BLaER1 treated with 17β-estradiol and CSF1 and Interleukin-3, amounts not matched to agents 10 nM and 100 nM (cell line): ENCODE results near the gene SLC24A3.

Experiments used
- H3K27ac ChIP-seq, 11 experiments: shearing (Covaris generic); formaldehyde crosslinking; 2 replicates each; pipeline ENCODE4 v1.8.1; 2022
- H3K27me3 ChIP-seq, 11 experiments: shearing (Covaris generic); formaldehyde crosslinking; 2 replicates each; pipeline ENCODE4 v1.8.1; 2022
- H3K36me3 ChIP-seq, 11 experiments: shearing (Covaris generic); formaldehyde crosslinking; 2 replicates each; pipeline ENCODE4 v1.8.1; 2022
- H3K4me1 ChIP-seq, 10 experiments: shearing (Covaris generic); formaldehyde crosslinking; 2 replicates each; pipeline ENCODE4 v1.8.1; 2022
- H3K4me2 ChIP-seq, 11 experiments: shearing (Covaris generic); formaldehyde crosslinking; 2 replicates each; pipeline ENCODE4 v1.8.1; 2022
- H3K4me3 ChIP-seq, 10 experiments: shearing (Covaris generic); formaldehyde crosslinking; 2 replicates each; pipeline ENCODE4 v1.8.1; 2022
- H3K9ac ChIP-seq, 11 experiments: shearing (Covaris generic); formaldehyde crosslinking; 2 replicates each; pipeline ENCODE4 v1.8.1; 2022
- H3K9me3 ChIP-seq, 11 experiments: shearing (Covaris generic); formaldehyde crosslinking; replicated peaks in 1 of 11; 2 replicates each; pipeline ENCODE4 v1.8.1; 2022
- H4K20me1 ChIP-seq, 11 experiments: shearing (Covaris generic); formaldehyde crosslinking; 2 replicates each; pipeline ENCODE4 v1.8.1; 2022
- Cebpa-rat ChIP-seq, 11 experiments: shearing (Covaris generic); IDR thresholded peaks; 2 replicates each; pipeline ENCODE4 v1.8.1; 2022

SLC24A3 gene

GRCh38 chr20:19682249-19682648 is 469.8 kb downstream of the SLC24A3 start:
- Histone ChIP-seq H3K4me2 (no peak overlapping the region), H3K27me3 (no peaks in the 10 kb centered on the region; a peak in 1 of 22 replicates), H3K4me1 (peaks cover 0 to 12% (median 4%) of the 10 kb centered on the region in 10 experiments; a peak in 9 of 20 replicates), H3K9me3 (peaks cover 25 to 57% (median 45%) of the 10 kb centered on the region in 11 experiments), H3K9ac (no peak overlapping the region), H3K36me3 (no peaks in the 10 kb centered on the region), H3K4me3 (no peak overlapping the region), H4K20me1 (no peaks in the 10 kb centered on the region), H3K27ac (no peak overlapping the region)
- no peak for TF ChIP-seq Cebpa-rat (IDR thresholded peaks at IDR 0.05)

- H3K4me3 ChIP-seq, result no peak overlapping the region
- H3K9me3 ChIP-seq, result peaks cover 25 to 57% (median 45%) of the 10 kb centered on the region in 11 experiments
- H4K20me1 ChIP-seq, result no peaks in the 10 kb centered on the region
- H3K27me3 ChIP-seq, result no peaks in the 10 kb centered on the region; a peak in 1 of 22 replicates
- H3K36me3 ChIP-seq, result no peaks in the 10 kb centered on the region
- H3K27ac ChIP-seq, result no peak overlapping the region
- H3K9ac ChIP-seq, result no peak overlapping the region
- no peak for TF ChIP-seq Cebpa-rat (IDR thresholded peaks at IDR 0.05)
- no peak overlapping the region for H3K4me2 ChIP-seq
- peaks cover 0 to 14% (median 4%) of the 10 kb centered on the region in 10 experiments; a peak in 9 of 20 replicates for H3K4me1 ChIP-seq
Observed at GRCh38 chr20:19683188-19683587, 470.7 kb downstream of the SLC24A3 start.

- peaks cover 0 to 17% (median 4%) of the 10 kb centered on the region in 10 experiments; a peak in 9 of 20 replicates for H3K4me1 ChIP-seq
- H3K36me3 ChIP-seq, result no peaks in the 10 kb centered on the region
- no peak overlapping the region for H3K4me3 ChIP-seq
- H3K27me3 ChIP-seq, result no peaks in the 10 kb centered on the region; a peak in 1 of 22 replicates
- no peak for TF ChIP-seq Cebpa-rat (IDR thresholded peaks at IDR 0.05)
- peaks cover 25 to 52% (median 45%) of the 10 kb centered on the region in 11 experiments for H3K9me3 ChIP-seq
- H3K9ac ChIP-seq, result no peak overlapping the region
- no peaks in the 10 kb centered on the region for H4K20me1 ChIP-seq
- H3K4me2 ChIP-seq, result no peak overlapping the region
- H3K27ac ChIP-seq, result no peak overlapping the region
Observed at GRCh38 chr20:19683822-19684221, 471.4 kb downstream of the SLC24A3 start.

GRCh38 chr20:19688031-19688806 is 475.8 kb downstream of the SLC24A3 start:
- H3K9ac ChIP-seq, result no peak overlapping the region

DNA sequence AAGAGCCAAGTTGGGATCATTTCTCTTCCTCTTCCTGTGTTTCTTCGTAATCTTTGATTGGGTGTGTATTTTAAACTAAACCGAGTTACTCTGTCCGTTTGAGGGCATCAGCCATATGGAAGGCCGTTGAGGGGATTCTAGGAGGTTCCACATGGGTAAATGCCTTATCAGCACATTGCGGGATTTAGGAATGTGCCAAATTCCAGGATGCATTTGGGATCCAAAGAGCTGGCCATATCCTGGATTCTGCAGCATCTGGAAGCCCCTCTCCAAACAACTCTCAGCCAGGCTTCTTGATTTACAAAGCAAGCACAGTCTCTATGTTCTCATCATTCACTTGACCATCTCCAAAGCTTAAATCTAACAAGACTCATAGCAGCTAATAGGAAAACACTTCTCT is 478.0 kb downstream of the SLC24A3 start:
- H3K4me3 ChIP-seq, result no peak overlapping the region
- peaks cover 12 to 54% (median 31%) of the 10 kb centered on the region in 10 experiments for H3K4me1 ChIP-seq
- no peak overlapping the region for H3K27ac ChIP-seq
- H3K36me3 ChIP-seq, result no peaks in the 10 kb centered on the region
- no peak for TF ChIP-seq Cebpa-rat (IDR thresholded peaks at IDR 0.05)
- no peaks in the 10 kb centered on the region for H4K20me1 ChIP-seq
- no peaks in the 10 kb centered on the region; a peak in 1 of 22 replicates for H3K27me3 ChIP-seq
- H3K4me2 ChIP-seq, result peak overlapping the region in 4 of 11 experiments; percentile 3 to 35 (median 23); a peak in 6 of 22 replicates
- no peak overlapping the region for H3K9ac ChIP-seq
- peaks cover 8 to 19% (median 16%) of the 10 kb centered on the region in 11 experiments; a peak in 21 of 22 replicates for H3K9me3 ChIP-seq

More at GRCh38 chr20:19688031-19688806, 475.8 kb downstream of the SLC24A3 start:
- Histone ChIP-seq H3K4me1 (peaks cover 0 to 36% (median 12%) of the 10 kb centered on the region in 10 experiments; a peak in 10 of 20 replicates), H3K9me3 (peaks cover 18 to 34% (median 27%) of the 10 kb centered on the region in 11 experiments; a peak in 21 of 22 replicates), H3K4me3 (no peak overlapping the region), H3K4me2 (no peak overlapping the region; a peak in 1 of 22 replicates), H3K27ac (no peak overlapping the region), H4K20me1 (no peaks in the 10 kb centered on the region), H3K27me3 (no peaks in the 10 kb centered on the region; a peak in 1 of 22 replicates), H3K36me3 (no peaks in the 10 kb centered on the region)
- TF ChIP-seq Cebpa-rat (IDR thresholded peaks at IDR 0.05), result no peak

DNA sequence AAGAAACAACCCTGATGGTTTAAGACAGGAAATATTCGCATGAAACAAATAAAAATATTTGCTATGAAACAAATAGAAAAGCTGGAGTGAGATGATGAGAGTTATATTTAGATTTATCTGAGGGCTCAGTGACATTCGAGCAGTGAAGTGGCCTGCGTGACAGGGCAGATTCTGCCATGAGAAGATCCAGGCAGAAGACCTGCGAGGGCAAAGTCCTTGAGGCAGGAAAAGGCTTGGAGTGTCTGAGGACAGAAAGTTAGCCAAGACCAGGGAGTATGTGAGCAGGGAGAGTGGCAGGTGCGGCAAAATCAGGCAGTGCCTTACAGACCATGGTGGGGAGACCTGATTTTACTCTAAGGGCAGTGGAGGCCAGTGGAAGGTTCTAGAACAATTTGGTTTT is 478.7 kb downstream of the SLC24A3 start:
- Histone ChIP-seq H3K27ac (peak overlapping the region in 1 of 11 experiments; percentile 11; a peak in 1 of 22 replicates), H3K27me3 (no peaks in the 10 kb centered on the region; a peak in 1 of 22 replicates), H3K4me3 (no peak overlapping the region), H3K9me3 (peaks cover 1 to 12% (median 9%) of the 10 kb centered on the region in 11 experiments; a peak in 18 of 22 replicates), H3K36me3 (no peaks in the 10 kb centered on the region), H3K9ac (no peak overlapping the region), H3K4me1 (peaks cover 18 to 54% (median 35%) of the 10 kb centered on the region in 10 experiments), H3K4me2 (no peak overlapping the region), H4K20me1 (no peaks in the 10 kb centered on the region)
- no peak for TF ChIP-seq Cebpa-rat (IDR thresholded peaks at IDR 0.05)

- no peaks in the 10 kb centered on the region for H4K20me1 ChIP-seq
- H3K4me3 ChIP-seq, result no peak overlapping the region
- peaks cover 0 to 2% (median under 1%) of the 10 kb centered on the region in 11 experiments; a peak in 5 of 22 replicates for H3K9me3 ChIP-seq
- H3K4me2 ChIP-seq, result no peak overlapping the region; a peak in 1 of 22 replicates
- H3K27me3 ChIP-seq, result no peaks in the 10 kb centered on the region
- no peaks in the 10 kb centered on the region for H3K36me3 ChIP-seq
- H3K9ac ChIP-seq, result no peak overlapping the region
- H3K27ac ChIP-seq, result no peak overlapping the region
- H3K4me1 ChIP-seq, result peaks cover 18 to 53% (median 38%) of the 10 kb centered on the region in 10 experiments
- no peak for TF ChIP-seq Cebpa-rat (IDR thresholded peaks at IDR 0.05)
Observed at GRCh38 chr20:19692100-19692499, 479.7 kb downstream of the SLC24A3 start.

GRCh38 chr20:19692685-19693119 is 480.3 kb downstream of the SLC24A3 start:
- H3K27me3 ChIP-seq, result no peaks in the 10 kb centered on the region
- no peak for TF ChIP-seq Cebpa-rat (IDR thresholded peaks at IDR 0.05)
- H3K4me3 ChIP-seq, result no peak overlapping the region
- no peak overlapping the region for H3K27ac ChIP-seq
- H3K9me3 ChIP-seq, result peaks cover 0 to 5% (median 0%) of the 10 kb centered on the region in 11 experiments; a peak in 2 of 22 replicates
- H4K20me1 ChIP-seq, result no peaks in the 10 kb centered on the region
- H3K4me1 ChIP-seq, result peaks cover 18 to 53% (median 37%) of the 10 kb centered on the region in 10 experiments
- H3K9ac ChIP-seq, result no peak overlapping the region
- no peaks in the 10 kb centered on the region for H3K36me3 ChIP-seq
- peak overlapping the region in 6 of 11 experiments; percentile 20 to 84 (median 26); a peak in 7 of 22 replicates for H3K4me2 ChIP-seq

GRCh38 chr20:19693508-19693907 is 481.1 kb downstream of the SLC24A3 start:
- Histone ChIP-seq H3K4me2 (peak overlapping the region in 1 of 11 experiments; percentile 84; a peak in 1 of 22 replicates), H4K20me1 (no peaks in the 10 kb centered on the region), H3K9me3 (peaks cover 0 to 8% (median 0%) of the 10 kb centered on the region in 11 experiments; a peak in 2 of 22 replicates), H3K36me3 (no peaks in the 10 kb centered on the region), H3K4me1 (peaks cover 18 to 56% (median 34%) of the 10 kb centered on the region in 10 experiments), H3K27ac (no peak overlapping the region), H3K4me3 (no peak overlapping the region), H3K27me3 (no peaks in the 10 kb centered on the region), H3K9ac (no peak overlapping the region)
- no peak for TF ChIP-seq Cebpa-rat (IDR thresholded peaks at IDR 0.05)
